Naive thymus-derived CD4-positive, alpha-beta T cell (primary cell): ENCODE data around the gene CHD1. TPM values are rescaled to one million over a fixed set of nuclear protein-coding genes. Genes with fewer than 3 reads are reported as not detected.

Source experiments
- ATAC-seq: fragments of 150-1000 bp; cut with Tn5 transposase; 2 replicates; pipeline ENCODE4 v1.10.0; 2021; ENCODE audit warnings: mild to moderate bottlenecking, moderate library complexity
- CTCF ChIA-PET: fragments of 350-600 bp; sonication (Branson Sonifier 250); formaldehyde crosslinking; loops from one replicate; lab custom pipeline; 2021; ENCODE audit warnings: antibody characterized with exemption; lab: Charles Lee
- POLR2A ChIA-PET: fragments of 350-600 bp; sonication (Branson Sonifier 250); formaldehyde crosslinking; loops from one replicate; lab custom pipeline; 2021; ENCODE audit warnings: antibody characterized with exemption, inconsistent platforms; lab: Charles Lee
- DNase-seq, 9 donors: peaks; one replicate each; pipeline versions ENCODE4 v3.0.0 to v3.0.0-alpha.2; 2020 to 2022; ENCODE audit warnings: mixed read lengths in 1 of 9
- H3K27ac ChIP-seq: one replicate; pipeline ENCODE4 v1.7.0; 2013; ENCODE audit warnings: mild to moderate bottlenecking, low read depth, low read length, moderate library complexity
- H3K27me3 ChIP-seq, 2 donors: one replicate each; pipeline ENCODE4 v1.7.0; 2013; ENCODE audit warnings: low read length in 2 of 2, mild to moderate bottlenecking in 2 of 2, moderate library complexity in 2 of 2; ENCODE audit not compliant: control insufficient read depth in 2 of 2, insufficient read depth in 2 of 2
- H3K36me3 ChIP-seq, 3 experiments: 1 replicate in 2 of 3; 2 replicates in 1 of 3; pipeline ENCODE4 v1.7.0; 2013; ENCODE audit warnings: low read length in 3 of 3, mild to moderate bottlenecking in 3 of 3, moderate library complexity in 1 of 3; ENCODE audit not compliant: insufficient read depth in 3 of 3, control insufficient read depth in 2 of 3
- H3K4me1 ChIP-seq, 2 donors: one replicate each; pipeline ENCODE4 v1.7.0; 2013; ENCODE audit warnings: low read length in 2 of 2, mild to moderate bottlenecking in 2 of 2, moderate library complexity in 1 of 2; ENCODE audit not compliant: control insufficient read depth in 2 of 2, insufficient read depth in 2 of 2
- H3K4me3 ChIP-seq: 2 replicates; pipeline ENCODE4 v1.7.0; 2013; ENCODE audit warnings: mild to moderate bottlenecking, low read length
- H3K9me3 ChIP-seq, 3 experiments: 1 replicate in 2 of 3; 2 replicates in 1 of 3; pipeline ENCODE4 v1.7.0; 2013; ENCODE audit warnings: low read length in 3 of 3; ENCODE audit not compliant: control insufficient read depth in 2 of 3
- H3K27ac Mint-ChIP-seq, 9 donors: one replicate each; pipeline ENCODE4 v1.8.0; 2020 to 2022; ENCODE audit warnings: mixed read lengths in 9 of 9, mild to moderate bottlenecking in 8 of 9, moderate library complexity in 5 of 9, inconsistent platforms in 2 of 9
- H3K27me3 Mint-ChIP-seq, 5 donors: one replicate each; pipeline ENCODE4 v1.8.0; 2021 to 2022; ENCODE audit warnings: mixed read lengths in 5 of 5, mild to moderate bottlenecking in 1 of 5
- H3K36me3 Mint-ChIP-seq, 5 donors: one replicate each; pipeline ENCODE4 v1.8.0; 2020 to 2022; ENCODE audit warnings: mixed read lengths in 5 of 5, mild to moderate bottlenecking in 3 of 5, inconsistent platforms in 1 of 5
- H3K4me1 Mint-ChIP-seq, 7 donors: one replicate each; pipeline ENCODE4 v1.8.0; 2020 to 2022; ENCODE audit warnings: mixed read lengths in 7 of 7, mild to moderate bottlenecking in 3 of 7, inconsistent platforms in 1 of 7
- H3K4me3 Mint-ChIP-seq, 10 donors: one replicate each; pipeline ENCODE4 v1.8.0; 2020 to 2022; ENCODE audit warnings: mild to moderate bottlenecking in 10 of 10, mixed read lengths in 10 of 10, moderate library complexity in 6 of 10, inconsistent platforms in 2 of 10
- H3K9me3 Mint-ChIP-seq, 11 donors: one replicate each; pipeline ENCODE4 v1.8.0; 2020 to 2022; ENCODE audit warnings: mixed read lengths in 11 of 11, mild to moderate bottlenecking in 4 of 11, inconsistent platforms in 1 of 11, moderate library complexity in 1 of 11
- intact Hi-C, 2 donors: fragments of 100-400 bp; cut with micrococcal nuclease; formaldehyde crosslinking; loops; one replicate each; pipeline ENCODE4 v1.15.1; 2023
- polyA plus RNA-seq, 2 donors: library from polyadenylated mRNA; unstranded; fragments of 300-500 nt; fragmentation: Illumina TruSeq; gene quantifications; one replicate each; pipeline ENCODE4 v1.2.3, GENCODE V29; 2021
- total RNA-seq, 6 experiments: library from RNA in 5 of 6; stranded (reverse) in 5 of 6; gene quantifications; 1 replicate in 5 of 6; 2 replicates in 1 of 6; pipeline ENCODE4 v1.2.3 and lab custom pipeline; 2021 to 2026

Gene CHD1
- total and polyA plus RNA-seq, 7 experiments from 2014 or later, result 9.1 to 134 (median 87.9) TPM

- ChIA-PET CTCF (no interaction called here), POLR2A (no interaction called here)
- DNase-seq (no peak), ATAC-seq (no peak)
- H3K27ac ChIP-seq, result no peak overlapping the region
- Mint-ChIP-seq H3K27me3 (no peaks in the 10 kb centered on the region), H3K9me3 (peaks cover 0 to 18% (median 3%) of the 10 kb centered on the region in 11 donors), H3K4me3 (no peak overlapping the region), H3K27ac (no peak overlapping the region), H3K36me3 (no peaks in the 10 kb centered on the region), H3K4me1 (no peaks in the 10 kb centered on the region)
- H3K27me3 ChIP-seq, result no peaks in the 10 kb centered on the region
- no peaks in the 10 kb centered on the region for H3K36me3 ChIP-seq
- H3K9me3 ChIP-seq, result no peaks in the 10 kb centered on the region
- no peak overlapping the region for H3K4me3 ChIP-seq
- intact Hi-C loops, result no loop called here
- no peaks in the 10 kb centered on the region for H3K4me1 ChIP-seq
Measured at GRCh38 chr5:98845878-98846277, 82.9 kb downstream of the CHD1 start.

DNA sequence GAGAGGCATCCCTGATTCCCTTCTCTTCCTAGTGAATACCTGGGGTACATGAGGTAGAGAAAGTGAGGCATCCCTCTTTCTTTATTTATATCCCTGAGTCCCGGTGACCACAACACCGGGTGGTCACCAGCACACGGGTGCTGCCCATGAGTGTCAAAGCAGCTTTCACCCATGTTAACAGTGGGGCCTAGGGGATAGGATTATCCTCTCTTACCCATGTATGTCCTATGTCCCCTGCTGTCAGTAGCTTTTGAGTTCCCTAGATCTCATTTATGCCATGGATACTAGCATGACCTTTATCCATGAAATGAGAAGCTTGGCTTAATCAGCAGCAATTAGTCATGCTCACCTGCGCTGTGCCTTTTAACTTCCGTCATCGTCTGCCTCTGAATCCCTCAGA, 83.9 kb downstream of the CHD1 start:
- no peak overlapping the region for H3K27ac ChIP-seq
- H3K4me3 ChIP-seq, result no peak overlapping the region
- H3K27me3 ChIP-seq, result no peaks in the 10 kb centered on the region
- no peaks in the 10 kb centered on the region for H3K36me3 ChIP-seq
- H3K4me1 Mint-ChIP-seq, result peaks cover 0 to 1% (median under 1%) of the 10 kb centered on the region in 7 donors
- no peak overlapping the region for H3K4me3 Mint-ChIP-seq
- H3K27ac Mint-ChIP-seq, result no peak overlapping the region
- H3K9me3 Mint-ChIP-seq, result peaks cover 0 to 18% (median 3%) of the 10 kb centered on the region in 11 donors
- H3K4me1 ChIP-seq, result no peaks in the 10 kb centered on the region
- no peaks in the 10 kb centered on the region for H3K9me3 ChIP-seq
- ChIA-PET CTCF (no interaction called here), POLR2A (no interaction called here)
- no peak for DNase-seq
- ATAC-seq, result no peak
- no peaks in the 10 kb centered on the region for H3K27me3 Mint-ChIP-seq
- intact Hi-C loops, result no loop called here
- H3K36me3 Mint-ChIP-seq, result peaks cover 0 to 3% (median 0%) of the 10 kb centered on the region in 5 donors

- H3K9me3 Mint-ChIP-seq, result peaks cover 0 to 18% (median 3%) of the 10 kb centered on the region in 11 donors
- CTCF ChIA-PET, result no interaction called here
- no peaks in the 10 kb centered on the region for H3K4me1 ChIP-seq
Measured at GRCh38 chr5:98843481-98843880, 85.3 kb downstream of the CHD1 start.

DNA sequence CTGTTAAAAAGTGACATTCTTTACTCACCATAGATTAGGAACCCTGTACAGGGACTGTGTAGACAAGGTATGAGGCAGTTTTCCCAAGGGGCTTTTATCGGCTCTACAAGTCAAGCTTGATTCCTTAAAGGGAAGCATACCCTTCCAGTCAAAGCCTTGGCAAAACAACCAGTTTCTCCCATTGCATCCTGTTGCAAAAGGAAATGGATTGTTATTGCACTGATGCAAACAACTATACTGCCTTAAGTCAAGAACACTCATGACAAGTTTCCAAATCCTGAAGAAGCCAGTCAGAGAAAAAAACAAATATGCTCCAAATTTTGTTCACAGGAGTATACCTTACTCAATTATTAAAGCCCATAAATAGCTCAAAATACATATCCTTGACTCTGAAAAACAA, 87.9 kb downstream of the CHD1 start:
- Histone ChIP-seq H3K9me3 (no peaks in the 10 kb centered on the region), H3K4me1 (no peaks in the 10 kb centered on the region), H3K4me3 (no peak overlapping the region), H3K27ac (no peak overlapping the region), H3K36me3 (no peaks in the 10 kb centered on the region), H3K27me3 (no peaks in the 10 kb centered on the region)
- H3K4me3 Mint-ChIP-seq, result no peak overlapping the region
- peaks cover 0 to 7% (median 3%) of the 10 kb centered on the region in 7 donors for H3K4me1 Mint-ChIP-seq
- intact Hi-C loops, result no loop called here
- peaks cover 0 to 3% (median 0%) of the 10 kb centered on the region in 5 donors for H3K27me3 Mint-ChIP-seq
- CTCF ChIA-PET, result no interaction called here
- peaks cover 0 to 20% (median 6%) of the 10 kb centered on the region in 5 donors for H3K36me3 Mint-ChIP-seq
- ATAC-seq (no peak), DNase-seq (no peak)
- H3K27ac Mint-ChIP-seq, result no peak overlapping the region
- POLR2A ChIA-PET, result no interaction called here
- H3K9me3 Mint-ChIP-seq, result peaks cover 0 to 18% (median 3%) of the 10 kb centered on the region in 11 donors

More at GRCh38 chr5:98843481-98843880, 85.3 kb downstream of the CHD1 start:
- H3K36me3 ChIP-seq, result no peaks in the 10 kb centered on the region
- H3K27me3 Mint-ChIP-seq, result no peaks in the 10 kb centered on the region
- H3K27ac Mint-ChIP-seq, result no peak overlapping the region
- H3K4me3 ChIP-seq, result no peak overlapping the region
- peaks cover 0 to 7% (median 3%) of the 10 kb centered on the region in 7 donors for H3K4me1 Mint-ChIP-seq
- peaks cover 0 to 6% (median 0%) of the 10 kb centered on the region in 5 donors for H3K36me3 Mint-ChIP-seq
- no peak overlapping the region for H3K27ac ChIP-seq
- H3K27me3 ChIP-seq, result no peaks in the 10 kb centered on the region
- intact Hi-C loops, result no loop called here
- no peak overlapping the region for H3K4me3 Mint-ChIP-seq
- ATAC-seq (no peak), DNase-seq (no peak)
- no peaks in the 10 kb centered on the region for H3K9me3 ChIP-seq
- POLR2A ChIA-PET, result no interaction called here

- no peaks in the 10 kb centered on the region for H3K9me3 ChIP-seq
- H3K36me3 ChIP-seq, result no peaks in the 10 kb centered on the region
- no peaks in the 10 kb centered on the region for H3K27me3 ChIP-seq
- intact Hi-C loops, result no loop called here
- Mint-ChIP-seq H3K36me3 (peaks cover 0 to 22% (median 10%) of the 10 kb centered on the region in 5 donors), H3K9me3 (peaks cover 0 to 13% (median 0%) of the 10 kb centered on the region in 11 donors), H3K4me1 (peaks cover 0 to 7% (median 3%) of the 10 kb centered on the region in 7 donors), H3K4me3 (peak overlapping the region; percentile 14 to 73 (median 50)), H3K27me3 (peaks cover 0 to 3% (median 0%) of the 10 kb centered on the region in 5 donors), H3K27ac (no peak overlapping the region)
- no peak overlapping the region for H3K27ac ChIP-seq
- DNase-seq (no peak), ATAC-seq (peak; percentile 69)
- no peak overlapping the region for H3K4me3 ChIP-seq
- ChIA-PET CTCF (no interaction called here), POLR2A (no interaction called here)
- no peaks in the 10 kb centered on the region for H3K4me1 ChIP-seq
Measured at GRCh38 chr5:98839469-98840383, 89.1 kb downstream of the CHD1 start.

- Histone ChIP-seq H3K4me1 (no peaks in the 10 kb centered on the region), H3K27ac (no peak overlapping the region), H3K9me3 (no peaks in the 10 kb centered on the region), H3K36me3 (no peaks in the 10 kb centered on the region), H3K4me3 (no peak overlapping the region), H3K27me3 (no peaks in the 10 kb centered on the region)
- DNase-seq (no peak), ATAC-seq (no peak)
- H3K36me3 Mint-ChIP-seq, result peaks cover 0 to 26% (median 10%) of the 10 kb centered on the region in 5 donors
- ChIA-PET POLR2A (no interaction called here), CTCF (no interaction called here)
- H3K4me3 Mint-ChIP-seq, result no peak overlapping the region
- peaks cover 0 to 3% (median 0%) of the 10 kb centered on the region in 5 donors for H3K27me3 Mint-ChIP-seq
- peaks cover 0 to 7% (median 3%) of the 10 kb centered on the region in 7 donors for H3K4me1 Mint-ChIP-seq
- intact Hi-C loops, result no loop called here
- H3K27ac Mint-ChIP-seq, result no peak overlapping the region
- H3K9me3 Mint-ChIP-seq, result no peaks in the 10 kb centered on the region
Measured at GRCh38 chr5:98836175-98836574, 92.6 kb downstream of the CHD1 start.
